ENCODE results near the gene TP53RK. TPM values are rescaled to one million over a fixed set of nuclear protein-coding genes. Genes with fewer than 3 reads are reported as not detected.

TP53RK gene
- total and polyA plus RNA-seq, 2 of the 4 experiments (the other 2 are of a cell fraction): 8.7 to 10.6 TPM

DNA sequence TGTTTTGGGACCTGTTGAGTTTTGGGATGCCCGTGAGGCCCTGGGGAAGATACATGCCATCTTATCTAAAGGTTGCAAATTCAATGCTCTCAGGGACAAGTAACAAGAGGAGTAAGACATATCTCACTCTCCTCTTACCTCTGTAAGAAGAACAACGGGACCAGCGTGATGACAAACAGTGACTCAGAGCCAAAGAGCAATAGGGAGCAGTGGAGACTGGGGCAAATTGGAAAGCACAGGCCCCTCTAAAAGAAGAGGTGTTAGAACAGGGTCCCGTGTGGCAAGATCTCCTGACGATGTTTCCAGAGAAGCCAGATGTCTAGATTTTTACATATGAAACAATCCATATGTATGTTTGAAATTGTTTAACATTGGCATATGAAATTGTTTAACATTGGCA is 11.6 kb downstream of the TP53RK start:
- CTCF ChIA-PET: no interaction called here
- no peak overlapping the region for H3K4ac ChIP-seq (ENCODE audit: low read depth, low read length)
- TF ChIP-seq, protein P1, sequence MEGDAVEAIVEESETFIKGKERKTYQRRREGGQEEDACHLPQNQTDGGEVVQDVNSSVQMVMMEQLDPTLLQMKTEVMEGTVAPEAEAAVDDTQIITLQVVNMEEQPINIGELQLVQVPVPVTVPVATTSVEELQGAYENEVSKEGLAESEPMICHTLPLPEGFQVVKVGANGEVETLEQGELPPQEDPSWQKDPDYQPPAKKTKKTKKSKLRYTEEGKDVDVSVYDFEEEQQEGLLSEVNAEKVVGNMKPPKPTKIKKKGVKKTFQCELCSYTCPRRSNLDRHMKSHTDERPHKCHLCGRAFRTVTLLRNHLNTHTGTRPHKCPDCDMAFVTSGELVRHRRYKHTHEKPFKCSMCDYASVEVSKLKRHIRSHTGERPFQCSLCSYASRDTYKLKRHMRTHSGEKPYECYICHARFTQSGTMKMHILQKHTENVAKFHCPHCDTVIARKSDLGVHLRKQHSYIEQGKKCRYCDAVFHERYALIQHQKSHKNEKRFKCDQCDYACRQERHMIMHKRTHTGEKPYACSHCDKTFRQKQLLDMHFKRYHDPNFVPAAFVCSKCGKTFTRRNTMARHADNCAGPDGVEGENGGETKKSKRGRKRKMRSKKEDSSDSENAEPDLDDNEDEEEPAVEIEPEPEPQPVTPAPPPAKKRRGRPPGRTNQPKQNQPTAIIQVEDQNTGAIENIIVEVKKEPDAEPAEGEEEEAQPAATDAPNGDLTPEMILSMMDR (conservative IDR thresholded peaks at IDR 0.05; ENCODE audit: low read depth, low read length): no peak
- no peak for TF ChIP-seq MAZ (IDR thresholded peaks at IDR 0.05; ENCODE audit: borderline replicate concordance, low read depth, low read length)
- no peak for TF ChIP-seq NFE2L2 (IDR thresholded peaks at IDR 0.05; ENCODE audit: low read depth, low read length)
- TF ChIP-seq POLR2A (IDR thresholded peaks at IDR 0.05; ENCODE audit: low read depth, low read length): no peak
- no peak for TF ChIP-seq RCOR1 (IDR thresholded peaks at IDR 0.05; ENCODE audit: insufficient replicate concordance, low read length)
- TF ChIP-seq MXI1 (IDR thresholded peaks at IDR 0.05; ENCODE audit: borderline replicate concordance, low read depth, low read length): no peak
- no peak for TF ChIP-seq SMC3 (IDR thresholded peaks at IDR 0.05; ENCODE audit: low read depth, low read length)
- TF ChIP-seq MAFK (IDR thresholded peaks at IDR 0.05; ENCODE audit: low read depth, low read length): no peak
- no peak for TF ChIP-seq RAD21 (IDR thresholded peaks at IDR 0.05; ENCODE audit: low read length)
- TF ChIP-seq, protein P2, sequence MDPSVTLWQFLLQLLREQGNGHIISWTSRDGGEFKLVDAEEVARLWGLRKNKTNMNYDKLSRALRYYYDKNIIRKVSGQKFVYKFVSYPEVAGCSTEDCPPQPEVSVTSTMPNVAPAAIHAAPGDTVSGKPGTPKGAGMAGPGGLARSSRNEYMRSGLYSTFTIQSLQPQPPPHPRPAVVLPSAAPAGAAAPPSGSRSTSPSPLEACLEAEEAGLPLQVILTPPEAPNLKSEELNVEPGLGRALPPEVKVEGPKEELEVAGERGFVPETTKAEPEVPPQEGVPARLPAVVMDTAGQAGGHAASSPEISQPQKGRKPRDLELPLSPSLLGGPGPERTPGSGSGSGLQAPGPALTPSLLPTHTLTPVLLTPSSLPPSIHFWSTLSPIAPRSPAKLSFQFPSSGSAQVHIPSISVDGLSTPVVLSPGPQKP (IDR thresholded peaks at IDR 0.05; ENCODE audit: borderline replicate concordance, low read depth, low read length): no peak
- TF ChIP-seq CEBPB (IDR thresholded peaks at IDR 0.05; ENCODE audit: low read depth, low read length): no peak
- TF ChIP-seq, protein P3, sequence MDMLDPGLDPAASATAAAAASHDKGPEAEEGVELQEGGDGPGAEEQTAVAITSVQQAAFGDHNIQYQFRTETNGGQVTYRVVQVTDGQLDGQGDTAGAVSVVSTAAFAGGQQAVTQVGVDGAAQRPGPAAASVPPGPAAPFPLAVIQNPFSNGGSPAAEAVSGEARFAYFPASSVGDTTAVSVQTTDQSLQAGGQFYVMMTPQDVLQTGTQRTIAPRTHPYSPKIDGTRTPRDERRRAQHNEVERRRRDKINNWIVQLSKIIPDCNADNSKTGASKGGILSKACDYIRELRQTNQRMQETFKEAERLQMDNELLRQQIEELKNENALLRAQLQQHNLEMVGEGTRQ (IDR thresholded peaks at IDR 0.05; ENCODE audit: low read depth, low read length): no peak
- no peak for TF ChIP-seq CHD1 (IDR thresholded peaks at IDR 0.05; ENCODE audit: low read depth, low read length)
- TF ChIP-seq BHLHE40 (IDR thresholded peaks at IDR 0.05; ENCODE audit: low read depth, low read length): no peak
- TF ChIP-seq FOS (IDR thresholded peaks at IDR 0.05; ENCODE audit: low read depth, low read length): no peak
- TF ChIP-seq RFX5 (IDR thresholded peaks at IDR 0.05; ENCODE audit: low read depth, low read length): no peak
- no peak overlapping the region for H2BK20ac ChIP-seq (ENCODE audit: low read depth, low read length)
- H2AK5ac ChIP-seq (ENCODE audit: low read depth, low read length): no peak overlapping the region
- intact Hi-C loops (cut with micrococcal nuclease): no loop called here
- no peaks in the 10 kb centered on the region for H3K27me3 ChIP-seq (ENCODE audit: control insufficient read depth, insufficient read depth, low read length)
- no peak overlapping the region for H4K5ac ChIP-seq (ENCODE audit: low read depth, low read length)
- BruUV-seq (replicated peaks): no TSS peak
- H4K91ac ChIP-seq (ENCODE audit: insufficient read depth, low read depth, low read length): no peak overlapping the region
- in situ Hi-C loops (cut with MboI; ENCODE audit: low sequenced_read_pairs): no loop called here
- peaks cover 11 to 30% of the 10 kb centered on the region in 2 experiments for H3K79me1 ChIP-seq (ENCODE audit: low read depth in 1 of 2, low read length in 2 of 2)
- no peak overlapping the region for H3K23ac ChIP-seq (ENCODE audit: low read depth, low read length)
- no peak overlapping the region for H2AK9ac ChIP-seq (replicated peaks; ENCODE audit: low read depth, low read length, poor library complexity)
- POLR2A ChIA-PET (ENCODE audit: unreplicated experiment): no interaction called here
- H4K8ac ChIP-seq (ENCODE audit: low read depth in 2 of 2, low read length in 2 of 2): no peak overlapping the region
- no peak overlapping the region for H3K18ac ChIP-seq (ENCODE audit: low read depth, low read length)
- H2BK5ac ChIP-seq (ENCODE audit: low read depth, low read length, poor library complexity, severe bottlenecking): no peak overlapping the region
- peaks cover 11% of the 10 kb centered on the region; the same call in 1 of the 2 replicates for H4K20me1 ChIP-seq (ENCODE audit: insufficient read depth, low read length)
- no peak overlapping the region for H2BK120ac ChIP-seq (ENCODE audit: low read depth, low read length)
- ATAC-seq (ENCODE audit: low read depth) (no peak), DNase-seq (no peak)
- H3K4me1 ChIP-seq (ENCODE audit: control insufficient read depth, insufficient read depth, low read length): peaks cover under 1% of the 10 kb centered on the region; the same call in 1 of the 2 replicates
- no CpG with 5 or more reads among the region's 5 CpGs for WGBS, 2 experiments (ENCODE audit: extremely low coverage in 2 of 2, insufficient read length in 1 of 2)
- H3K9me1 ChIP-seq (ENCODE audit: insufficient read depth, low read length): peaks cover 5% of the 10 kb centered on the region; the same call in 1 of the 2 replicates
- dilution Hi-C loops (cut with HindIII; ENCODE audit: low sequenced_read_pairs, unreplicated experiment): no loop called here
- no peak overlapping the region for H3K4me3 ChIP-seq (ENCODE audit: insufficient read depth, low read depth, low read length)
- no peak overlapping the region for H3K4me2 ChIP-seq (ENCODE audit: low read depth, low read length)
- no peak overlapping the region for H3K9ac ChIP-seq (ENCODE audit: low read depth, low read length)
- peaks cover 5% of the 10 kb centered on the region for H3K36me3 ChIP-seq (ENCODE audit: control insufficient read depth, insufficient read depth, low read length)
- no peak overlapping the region for H3K56ac ChIP-seq (ENCODE audit: extremely low read depth, insufficient read depth, low read length)
- no peak overlapping the region for H3K27ac ChIP-seq (ENCODE audit: insufficient read depth, low read length)
- peaks cover 2% of the 10 kb centered on the region for H3K9me3 ChIP-seq (ENCODE audit: control insufficient read depth, insufficient read depth, low read length)
- H2AFZ ChIP-seq (replicated peaks; ENCODE audit: low read length, poor library complexity): no peak overlapping the region
- H2BK15ac ChIP-seq (ENCODE audit: low read depth, low read length): no peak overlapping the region
- no peak overlapping the region for H3K14ac ChIP-seq (replicated peaks; ENCODE audit: low read depth, low read length)

All from IMR-90 (cell line).